Measurements from ENCODE around the gene KCNMA1. TPM values are rescaled to one million over a fixed set of nuclear protein-coding genes. Genes with fewer than 3 reads are reported as not detected.

KCNMA1 gene
- total RNA-seq, 1 experiment from 2014 or later, result 0.70 TPM

GRCh38 chr10:76990561-76990960, 647.0 kb downstream of the KCNMA1 start:
- no peak for TF ChIP-seq EZH2 (IDR thresholded peaks at IDR 0.05; ENCODE audit: low read depth)
- no peak for TF ChIP-seq CTCF (conservative IDR thresholded peaks at IDR 0.05)
- Histone ChIP-seq H3K79me2 (ENCODE audit: low read depth) (no peaks in the 10 kb centered on the region), H3K9me2 (ENCODE audit: insufficient read depth) (no peaks in the 10 kb centered on the region), H3K27me3 (ENCODE audit: insufficient read depth, low read depth) (peaks cover 38% of the 10 kb centered on the region), H3K4me1 (replicated peaks; ENCODE audit: insufficient read depth) (no peaks in the 10 kb centered on the region), H4K20me1 (ENCODE audit: insufficient read depth) (no peaks in the 10 kb centered on the region), H3K36me3 (ENCODE audit: low read depth) (no peaks in the 10 kb centered on the region), H2AFZ (no peak overlapping the region), H3K27ac (no peak overlapping the region), H3K4me2 (no peak overlapping the region), H3K9me3 (ENCODE audit: insufficient read depth, low read depth) (no peaks in the 10 kb centered on the region), H3F3A (ENCODE audit: insufficient read depth, low read depth) (no peaks in the 10 kb centered on the region), H3K4me3 (no peak overlapping the region)
- intact Hi-C loops (cut with micrococcal nuclease; ENCODE audit: unreplicated experiment), result no loop called here
- no TSS peak for BruUV-seq (replicated peaks)
- ChIA-PET POLR2A (ENCODE audit: unreplicated experiment) (no interaction called here), CTCF (no interaction called here)
- no peak for DNase-seq

DNA sequence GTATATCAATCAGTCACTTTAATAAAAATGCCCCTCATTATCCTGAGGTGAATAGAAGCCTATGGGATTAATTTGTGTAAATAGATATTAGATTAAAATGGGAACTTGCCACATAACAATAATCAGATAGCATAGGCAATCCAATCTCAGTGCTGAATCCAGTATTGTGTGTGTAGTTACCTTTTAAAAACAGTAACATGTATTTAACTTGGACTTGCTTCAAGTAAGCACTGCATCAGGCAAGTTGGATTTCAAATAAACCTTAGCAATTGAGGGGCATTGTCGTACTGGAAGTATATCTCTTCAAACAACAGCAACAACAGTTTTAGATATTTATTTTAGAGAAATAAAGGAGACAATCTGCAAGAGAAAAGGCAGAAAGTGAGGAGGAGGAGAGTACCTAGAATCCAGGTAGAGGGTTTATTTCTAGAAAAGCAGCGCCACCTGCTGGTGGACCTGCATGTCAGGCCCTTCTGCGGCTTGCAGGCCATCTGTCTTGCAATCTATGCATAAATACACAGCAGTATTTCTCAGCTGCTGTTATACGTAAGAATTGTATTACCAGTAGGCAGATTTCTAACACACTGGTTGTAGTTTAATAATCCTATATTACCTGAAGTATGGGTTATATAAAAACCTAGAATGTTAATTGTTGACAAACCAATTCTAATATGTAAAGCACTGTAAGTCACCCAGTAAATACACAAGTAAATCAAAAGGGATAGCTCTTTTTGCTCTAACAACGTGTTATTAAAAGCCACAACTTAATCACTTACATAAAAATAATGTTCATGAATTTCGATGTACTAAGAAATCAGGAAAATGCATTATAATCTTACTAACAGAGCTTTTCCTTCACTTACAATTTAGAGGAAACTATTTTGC, 652.8 kb downstream of the KCNMA1 start:
- H3F3A ChIP-seq (ENCODE audit: insufficient read depth, low read depth), result peaks cover 3% of the 10 kb centered on the region; the same call in 1 of the 2 replicates
- H3K27ac ChIP-seq, result no peak overlapping the region
- no peaks in the 10 kb centered on the region for H3K9me3 ChIP-seq (ENCODE audit: insufficient read depth, low read depth)
- no peaks in the 10 kb centered on the region for H4K20me1 ChIP-seq (ENCODE audit: insufficient read depth)
- no peaks in the 10 kb centered on the region for H3K9me2 ChIP-seq (ENCODE audit: insufficient read depth)
- BruUV-seq (replicated peaks), result no TSS peak
- no peak overlapping the region for H3K4me3 ChIP-seq
- H3K79me2 ChIP-seq (ENCODE audit: low read depth), result no peaks in the 10 kb centered on the region
- intact Hi-C loops (cut with micrococcal nuclease; ENCODE audit: unreplicated experiment), result loop anchor here (5.0 kb wide), 1 partner anchor 1582 kb away; the partner anchor contains the start of gene ZNF503
- CTCF ChIA-PET, result no interaction called here
- H3K36me3 ChIP-seq (ENCODE audit: low read depth), result no peaks in the 10 kb centered on the region
- no peak overlapping the region for H2AFZ ChIP-seq
- no peaks in the 10 kb centered on the region for H3K4me1 ChIP-seq (replicated peaks; ENCODE audit: insufficient read depth)
- POLR2A ChIA-PET (ENCODE audit: unreplicated experiment), result no interaction called here
- H3K4me2 ChIP-seq, result no peak overlapping the region
- TF ChIP-seq CTCF (conservative IDR thresholded peaks at IDR 0.05), result peak; percentile 99
- no peak for TF ChIP-seq EZH2 (IDR thresholded peaks at IDR 0.05; ENCODE audit: low read depth)
- peak; percentile 67 to 69 for DNase-seq
- peaks cover 41% of the 10 kb centered on the region for H3K27me3 ChIP-seq (ENCODE audit: insufficient read depth, low read depth)

GRCh38 chr10:76983624-76984023, 654.0 kb downstream of the KCNMA1 start:
- no peak overlapping the region for H3K27ac ChIP-seq
- ChIA-PET CTCF (interaction anchor here (0.7 kb wide), 1 partner anchor 525 kb away, joined by 4 read pairs; no protein-coding TSS in a partner anchor), POLR2A (ENCODE audit: unreplicated experiment) (no interaction called here)
- H4K20me1 ChIP-seq (ENCODE audit: insufficient read depth), result no peaks in the 10 kb centered on the region
- H3K4me1 ChIP-seq (replicated peaks; ENCODE audit: insufficient read depth), result no peaks in the 10 kb centered on the region
- BruUV-seq (replicated peaks), result no TSS peak
- H3K9me3 ChIP-seq (ENCODE audit: insufficient read depth, low read depth), result no peaks in the 10 kb centered on the region
- TF ChIP-seq CTCF (conservative IDR thresholded peaks at IDR 0.05) (no peak), EZH2 (IDR thresholded peaks at IDR 0.05; ENCODE audit: low read depth) (no peak)
- no peak for DNase-seq
- H3F3A ChIP-seq (ENCODE audit: insufficient read depth, low read depth), result peaks cover 3% of the 10 kb centered on the region; the same call in 1 of the 2 replicates
- H3K79me2 ChIP-seq (ENCODE audit: low read depth), result no peaks in the 10 kb centered on the region
- H3K36me3 ChIP-seq (ENCODE audit: low read depth), result no peaks in the 10 kb centered on the region
- H3K9me2 ChIP-seq (ENCODE audit: insufficient read depth), result no peaks in the 10 kb centered on the region
- H3K27me3 ChIP-seq (ENCODE audit: insufficient read depth, low read depth), result peaks cover 49% of the 10 kb centered on the region
- H3K4me2 ChIP-seq, result no peak overlapping the region
- H2AFZ ChIP-seq, result no peak overlapping the region
- H3K4me3 ChIP-seq, result no peak overlapping the region
- intact Hi-C loops (cut with micrococcal nuclease; ENCODE audit: unreplicated experiment), result no loop called here

Measured in PC-9 (cell line).